PC-3 (cell line): ENCODE measurements around the gene SNRPN.

ENCODE experiments used
- CTCF ChIP-seq: fragments of 300-600 bp; sonication (generic); conservative IDR thresholded peaks from 2 replicates; pipeline ENCODE4 v1.5.1; 2017; ENCODE audit warnings: antibody characterized with exemption, low read depth, mild to moderate bottlenecking, low read length
- EZH2 ChIP-seq: fragments of 300-600 bp; sonication (generic); IDR thresholded peaks from one replicate; pipeline ENCODE4 v1.6.1; 2017; ENCODE audit warnings: antibody characterized with exemption, mild to moderate bottlenecking, low read length; ENCODE audit not compliant: unreplicated experiment
- EZH2phosphoT487 ChIP-seq: fragments of 300-600 bp; sonication (generic); IDR thresholded peaks from 2 replicates; pipeline ENCODE4 v1.6.1; 2018; ENCODE audit warnings: mild to moderate bottlenecking, antibody characterized with exemption, low read length, borderline replicate concordance

GRCh38 chr15:24933716-24934115 lies 21.1 kb upstream of the SNRPN start:
- TF ChIP-seq CTCF (no peak), EZH2 (no peak), EZH2phosphoT487 (no peak)
